Natural killer cell (primary cell): ENCODE results near the gene FOXN3. TPM values are rescaled to one million over a fixed set of nuclear protein-coding genes. Genes with fewer than 3 reads are reported as not detected.

Experiments used
- ATAC-seq, 3 donors: fragments of 150-1000 bp in 2 of 3; fragments of 200-7000 bp in 1 of 3; cut with Tn5 transposase; 1 replicate in 1 of 3; 2 replicates in 2 of 3; pipeline ENCODE4 v1.10.0; 2021; ENCODE audit warnings: mild to moderate bottlenecking in 2 of 3, moderate library complexity in 2 of 3
- DNase-seq, 2 donors: peaks; one replicate each; pipeline versions ENCODE4 v3.0.0 to v3.0.0-alpha.2; 2013 to 2021; ENCODE audit warnings: mixed read lengths in 1 of 2
- H3K27ac ChIP-seq: one replicate; pipeline ENCODE4 v1.5.1; 2013; ENCODE audit warnings: mild to moderate bottlenecking, low read length
- H3K27me3 ChIP-seq: one replicate; pipeline ENCODE4 v1.6.1; 2013; ENCODE audit warnings: low read length; ENCODE audit not compliant: control insufficient read depth, insufficient read depth
- H3K36me3 ChIP-seq: one replicate; pipeline ENCODE4 v1.6.1; 2013; ENCODE audit warnings: low read length; ENCODE audit not compliant: control insufficient read depth, insufficient read depth
- H3K4me1 ChIP-seq: one replicate; pipeline ENCODE4 v1.6.1; 2013; ENCODE audit warnings: low read length; ENCODE audit not compliant: control insufficient read depth, insufficient read depth
- H3K4me3 ChIP-seq: one replicate; pipeline ENCODE4 v1.5.1; 2013; ENCODE audit warnings: low read length
- H3K9me3 ChIP-seq: one replicate; pipeline ENCODE4 v1.6.1; 2013; ENCODE audit warnings: low read length; ENCODE audit not compliant: control insufficient read depth, insufficient read depth
- H3K27ac Mint-ChIP-seq, 2 donors: one replicate each; pipeline ENCODE4 v1.8.0; 2022; ENCODE audit warnings: mild to moderate bottlenecking in 2 of 2, mixed read lengths in 2 of 2, moderate library complexity in 1 of 2
- H3K27me3 Mint-ChIP-seq, 2 donors: one replicate each; pipeline ENCODE4 v1.8.0; 2022; ENCODE audit warnings: low read depth in 2 of 2, mixed read lengths in 2 of 2
- H3K36me3 Mint-ChIP-seq: one replicate; pipeline ENCODE4 v1.8.0; 2022; ENCODE audit warnings: mixed read lengths
- H3K4me1 Mint-ChIP-seq, 2 donors: one replicate each; pipeline ENCODE4 v1.8.0; 2022; ENCODE audit warnings: mixed read lengths in 2 of 2
- H3K4me3 Mint-ChIP-seq: one replicate; pipeline ENCODE4 v1.8.0; 2022; ENCODE audit warnings: mild to moderate bottlenecking, moderate library complexity, mixed read lengths
- H3K9me3 Mint-ChIP-seq, 2 donors: one replicate each; pipeline ENCODE4 v1.8.0; 2022; ENCODE audit warnings: mixed read lengths in 2 of 2
- WGBS: methylation state at CpG from one replicate; pipeline ENCODE4 v1.1.7; 2013; ENCODE audit warnings: missing lambda C conversion rate; ENCODE audit not compliant: insufficient coverage; 5-methylcytosine and 5-hydroxymethylcytosine counted together
- intact Hi-C: fragments of 100-400 bp; cut with micrococcal nuclease; formaldehyde crosslinking; loops from one replicate; pipeline ENCODE4 v1.14.2; 2022
- total RNA-seq, 4 donors: library from RNA; stranded (reverse); fragments of 120-200 nt in 1 of 4; gene quantifications; one replicate each; pipeline versions ENCODE4 v1.2.3 to v1.2.4, GENCODE V29; 2013 to 2022
- TF ChIP-seq, protein P1 (sequence below): fragments of 200-600 bp; IDR thresholded peaks from one replicate; pipeline ENCODE4 v1.8.0; 2022; ENCODE audit warnings: antibody characterized with exemption

Gene FOXN3
- total RNA-seq, 3 donors from 2014 or later (not counting 1 experiment from before 2014, with no cell fraction given) = 209 to 216 (median 209) TPM

DNA sequence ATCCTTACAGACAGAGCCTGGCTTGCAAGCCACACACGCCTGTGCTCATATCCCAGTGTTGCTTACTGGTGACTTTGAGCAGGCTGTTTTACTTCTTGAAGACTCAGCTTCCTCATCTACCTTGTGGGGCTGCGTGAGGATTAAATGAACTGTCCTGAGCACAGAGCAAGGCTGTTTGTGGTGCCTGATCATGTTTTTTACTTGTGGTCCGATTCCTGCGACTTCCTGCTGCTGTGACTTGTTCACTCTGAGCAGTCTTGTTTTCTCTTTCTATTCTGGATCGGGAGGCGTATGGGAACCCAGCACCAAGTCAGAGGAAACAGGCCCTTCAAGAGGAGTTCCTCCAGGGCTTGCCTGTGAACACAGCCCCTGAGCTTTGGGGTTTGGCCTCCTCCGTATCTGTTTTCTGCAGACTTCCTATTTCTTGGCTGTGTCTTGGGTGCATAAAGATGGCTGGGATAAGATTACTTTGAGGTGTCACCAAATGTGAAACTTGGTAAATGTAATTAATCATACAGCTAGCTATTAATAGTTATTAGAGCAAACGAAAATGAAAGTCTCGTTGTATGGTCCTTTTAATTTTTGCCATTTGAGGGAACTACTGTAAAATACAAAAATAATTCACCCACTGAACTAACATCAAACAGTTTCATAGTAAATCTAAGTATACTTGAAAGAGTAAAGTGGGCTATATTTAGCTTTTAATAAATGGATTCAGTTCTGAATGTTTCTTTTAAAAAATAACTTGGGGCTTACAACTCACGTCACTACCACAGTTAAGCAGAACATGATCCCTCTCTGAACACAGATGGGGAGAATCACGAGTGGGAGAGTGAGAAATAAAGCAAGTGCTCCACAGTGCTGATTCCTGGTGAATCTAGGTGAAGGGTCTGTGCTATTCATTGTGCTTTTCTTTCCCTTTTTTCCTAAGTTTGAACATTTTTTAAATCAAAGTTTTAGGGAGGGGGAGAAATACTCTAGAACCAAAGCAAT lies 251.5 kb downstream of the FOXN3 start:
- Mint-ChIP-seq H3K4me3 (peak overlapping the region; percentile 65), H3K36me3 (peaks cover 23% of the 10 kb centered on the region), H3K9me3 (peaks cover 0 to 6% of the 10 kb centered on the region in 2 donors), H3K27me3 (no peaks in the 10 kb centered on the region), H3K4me1 (peaks cover 32 to 37% of the 10 kb centered on the region in 2 donors), H3K27ac (peak overlapping the region; percentile 47 to 84)
- H3K9me3 ChIP-seq = no peaks in the 10 kb centered on the region
- H3K36me3 ChIP-seq = peaks cover 14% of the 10 kb centered on the region
- no peaks in the 10 kb centered on the region for H3K27me3 ChIP-seq
- TF ChIP-seq, protein P1, sequence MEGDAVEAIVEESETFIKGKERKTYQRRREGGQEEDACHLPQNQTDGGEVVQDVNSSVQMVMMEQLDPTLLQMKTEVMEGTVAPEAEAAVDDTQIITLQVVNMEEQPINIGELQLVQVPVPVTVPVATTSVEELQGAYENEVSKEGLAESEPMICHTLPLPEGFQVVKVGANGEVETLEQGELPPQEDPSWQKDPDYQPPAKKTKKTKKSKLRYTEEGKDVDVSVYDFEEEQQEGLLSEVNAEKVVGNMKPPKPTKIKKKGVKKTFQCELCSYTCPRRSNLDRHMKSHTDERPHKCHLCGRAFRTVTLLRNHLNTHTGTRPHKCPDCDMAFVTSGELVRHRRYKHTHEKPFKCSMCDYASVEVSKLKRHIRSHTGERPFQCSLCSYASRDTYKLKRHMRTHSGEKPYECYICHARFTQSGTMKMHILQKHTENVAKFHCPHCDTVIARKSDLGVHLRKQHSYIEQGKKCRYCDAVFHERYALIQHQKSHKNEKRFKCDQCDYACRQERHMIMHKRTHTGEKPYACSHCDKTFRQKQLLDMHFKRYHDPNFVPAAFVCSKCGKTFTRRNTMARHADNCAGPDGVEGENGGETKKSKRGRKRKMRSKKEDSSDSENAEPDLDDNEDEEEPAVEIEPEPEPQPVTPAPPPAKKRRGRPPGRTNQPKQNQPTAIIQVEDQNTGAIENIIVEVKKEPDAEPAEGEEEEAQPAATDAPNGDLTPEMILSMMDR = no peak
- H3K27ac ChIP-seq = peak overlapping the region; percentile 46
- DNase-seq = peak in 1 of 2 donors; percentile 9
- intact Hi-C loops = no loop called here
- WGBS = 31% methylated on average over 8 of the region's 11 CpGs
- ATAC-seq = peak; percentile 57 to 70 (median 60)
- H3K4me3 ChIP-seq = peak overlapping the region; percentile 13
- peaks cover 18% of the 10 kb centered on the region for H3K4me1 ChIP-seq

DNA sequence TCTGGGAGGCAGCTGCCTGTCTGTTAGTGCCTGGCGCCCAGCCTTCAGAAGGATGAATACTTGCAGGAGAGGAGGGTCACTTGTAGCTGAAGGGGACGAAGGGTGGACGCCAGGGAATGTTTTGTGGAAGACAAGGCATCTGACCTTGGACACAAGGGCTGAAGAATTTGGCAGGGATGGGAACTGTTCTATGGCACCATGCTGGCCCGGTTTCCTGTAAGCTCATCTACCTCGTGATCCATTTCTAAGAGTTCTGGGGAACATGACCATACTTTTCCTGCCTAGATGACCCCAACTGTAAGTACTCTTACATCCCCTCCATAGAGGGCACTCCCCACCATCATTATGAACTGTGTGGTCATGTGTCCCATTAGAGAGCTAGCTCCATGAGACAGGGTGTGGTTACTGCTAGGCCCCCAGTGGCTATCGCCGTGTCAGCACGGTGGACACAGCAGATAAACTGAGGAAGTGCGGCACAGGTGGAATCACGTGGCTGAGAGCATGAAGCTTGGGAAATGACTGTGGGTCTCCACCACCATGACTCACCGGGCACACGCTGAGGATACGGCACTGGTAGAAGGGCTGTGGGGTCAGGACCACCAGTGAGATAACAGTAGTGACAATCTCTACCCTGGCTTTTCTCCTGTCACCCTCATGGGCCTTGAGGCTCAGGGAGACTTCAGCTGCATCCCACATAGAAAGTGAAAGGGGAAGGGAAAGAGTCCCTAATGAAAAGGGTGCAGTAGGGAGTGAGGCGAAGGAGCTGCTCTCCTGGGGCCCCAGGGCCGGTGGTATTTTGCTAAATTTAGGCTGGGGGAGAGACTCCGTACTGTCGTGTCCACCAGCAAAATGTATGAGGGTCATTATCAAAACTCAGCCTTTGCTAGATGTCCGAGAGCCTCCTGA lies 252.6 kb downstream of the FOXN3 start:
- H3K9me3 Mint-ChIP-seq = peaks cover 0 to 6% of the 10 kb centered on the region in 2 donors
- 61% methylated on average over 18 of the region's 18 CpGs for WGBS
- DNase-seq (no peak), ATAC-seq (peak; percentile 27 to 55 (median 37))
- Histone ChIP-seq H3K4me1 (peaks cover 18% of the 10 kb centered on the region), H3K4me3 (no peak overlapping the region), H3K27ac (no peak overlapping the region), H3K36me3 (peaks cover 18% of the 10 kb centered on the region), H3K27me3 (no peaks in the 10 kb centered on the region), H3K9me3 (no peaks in the 10 kb centered on the region)
- intact Hi-C loops = no loop called here
- peak overlapping the region; percentile 47 to 84 for H3K27ac Mint-ChIP-seq
- peak overlapping the region; percentile 65 for H3K4me3 Mint-ChIP-seq
- peaks cover 32 to 40% of the 10 kb centered on the region in 2 donors for H3K4me1 Mint-ChIP-seq
- TF ChIP-seq, protein P1 = no peak
- H3K27me3 Mint-ChIP-seq = no peaks in the 10 kb centered on the region
- H3K36me3 Mint-ChIP-seq = peaks cover 23% of the 10 kb centered on the region

DNA sequence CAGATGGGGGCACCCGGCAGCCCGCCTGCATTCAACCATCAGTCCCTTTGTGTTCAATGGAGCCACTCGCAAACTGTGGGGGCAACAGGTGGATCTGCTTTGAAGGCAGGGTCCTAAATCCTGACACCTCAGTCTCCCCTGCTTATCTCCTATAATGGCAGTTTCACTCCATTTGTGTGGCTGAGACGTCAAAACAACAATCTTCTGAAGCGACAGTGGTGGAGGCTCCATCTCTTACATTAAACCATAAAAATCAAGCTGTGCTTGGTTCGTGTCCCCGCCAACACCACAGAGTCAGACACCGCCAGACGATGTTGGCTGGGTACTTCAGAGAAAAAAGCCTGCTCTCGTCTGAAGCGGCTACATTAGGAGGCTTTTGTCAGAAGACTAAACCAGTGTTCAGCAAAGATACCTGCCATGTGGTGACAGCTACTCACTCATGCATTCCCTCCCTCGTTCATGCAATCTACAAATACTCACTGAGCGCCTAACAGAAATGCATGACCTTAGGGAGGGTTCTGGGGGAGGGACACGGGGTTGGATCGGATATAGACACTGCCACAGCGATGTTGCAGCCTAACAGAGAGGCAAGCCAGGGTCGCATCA lies 253.9 kb downstream of the FOXN3 start:
- TF ChIP-seq, protein P1 = no peak
- Histone ChIP-seq H3K27me3 (no peaks in the 10 kb centered on the region), H3K4me3 (no peak overlapping the region), H3K9me3 (no peaks in the 10 kb centered on the region), H3K27ac (no peak overlapping the region), H3K36me3 (peaks cover 21% of the 10 kb centered on the region), H3K4me1 (peaks cover 18% of the 10 kb centered on the region)
- peaks cover 15% of the 10 kb centered on the region for H3K36me3 Mint-ChIP-seq
- ATAC-seq (no peak), DNase-seq (no peak)
- intact Hi-C loops = no loop called here
- no peak overlapping the region for H3K4me3 Mint-ChIP-seq
- no peaks in the 10 kb centered on the region for H3K27me3 Mint-ChIP-seq
- WGBS = 96% methylated on average over 16 of the region's 17 CpGs
- H3K27ac Mint-ChIP-seq = no peak overlapping the region
- H3K9me3 Mint-ChIP-seq = no peaks in the 10 kb centered on the region
- H3K4me1 Mint-ChIP-seq = peaks cover 29 to 40% of the 10 kb centered on the region in 2 donors
